GM18502 (cell line): Measurements from ENCODE around the gene NPHP1.
"Not testable (repeated sequence)": the region's sequence is repeated elsewhere in the genome, so short reads cannot be mapped to it uniquely, and the experiment has no call there.

Experiments used
- ATAC-seq: cut with Tn5 transposase; IDR thresholded peaks from one replicate; pipeline ENCODE4 v1.9.1; 2021; ENCODE audit warnings: mild to moderate bottlenecking; ENCODE audit not compliant: unreplicated experiment, poor library complexity

Gene NPHP1

DNA sequence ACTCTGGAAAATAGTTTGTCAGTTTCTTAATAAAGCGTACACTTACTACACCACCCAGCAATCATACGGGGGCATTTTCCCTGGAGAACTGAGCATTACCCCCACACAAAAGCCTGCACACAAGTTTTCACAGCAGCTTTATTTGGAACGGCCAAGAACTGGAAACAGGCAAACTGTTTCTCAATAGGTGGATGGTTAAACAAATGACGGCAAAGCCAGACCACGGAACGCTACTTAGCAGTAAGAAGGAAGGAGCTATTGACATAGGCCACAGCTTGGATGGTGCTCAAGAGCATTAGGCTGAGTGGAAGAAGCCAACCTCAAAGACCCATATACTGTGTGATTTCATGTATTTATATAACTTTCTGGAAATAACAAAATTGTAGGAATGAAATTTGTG lies 98.2 kb downstream of the NPHP1 start:
- ATAC-seq: no peak

- no peak for ATAC-seq
Observed at GRCh38 chr2:110105608-110106467, 99.0 kb downstream of the NPHP1 start.

- ATAC-seq: no peak
Observed at GRCh38 chr2:110105183-110105582, 99.6 kb downstream of the NPHP1 start.

GRCh38 chr2:110104025-110104771 lies 100.6 kb downstream of the NPHP1 start:
- ATAC-seq: no peak

GRCh38 chr2:110103061-110103961 lies 101.5 kb downstream of the NPHP1 start:
- ATAC-seq: no peak

DNA sequence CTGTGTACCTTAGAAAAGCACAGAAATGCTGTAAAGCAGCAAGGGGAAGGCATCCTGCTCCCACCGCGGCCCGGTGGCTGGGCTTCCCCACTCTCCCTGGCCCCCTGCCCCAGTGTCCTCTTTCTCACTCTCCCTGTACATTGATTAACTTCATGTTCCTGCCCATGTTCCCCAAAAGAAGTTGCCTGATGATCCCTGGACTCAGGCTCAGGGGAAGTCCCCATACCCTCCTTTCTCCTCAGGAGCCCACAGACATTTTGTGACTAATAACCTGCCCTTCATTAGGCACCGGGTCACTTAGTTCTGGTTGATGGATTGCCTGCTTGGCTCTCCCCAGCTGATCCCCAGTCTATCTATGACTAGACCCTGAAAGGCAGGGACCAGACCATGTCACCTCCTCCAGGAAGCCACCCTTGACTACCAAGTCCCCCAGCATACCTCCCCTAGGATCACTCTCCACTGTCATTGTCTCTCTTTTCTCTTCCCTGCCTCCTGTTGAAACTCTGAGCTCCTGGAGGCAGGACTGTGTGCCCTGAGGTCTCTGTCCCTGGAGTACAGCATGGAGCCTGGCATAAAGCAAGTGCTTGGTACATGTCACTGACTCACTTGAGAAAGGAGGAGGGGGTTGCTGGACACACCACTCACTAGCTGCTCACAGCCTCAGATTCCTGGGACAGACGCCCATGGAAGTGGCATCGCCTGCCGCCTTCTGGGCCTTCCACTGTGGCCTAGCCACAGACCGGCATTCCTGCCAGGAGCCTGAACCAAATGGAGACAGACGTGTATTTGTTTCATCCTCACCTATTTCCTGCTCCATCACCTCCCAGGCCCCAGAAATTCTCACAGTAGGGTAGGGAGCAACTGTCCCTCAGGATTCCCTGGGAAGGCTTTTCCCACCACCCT lies 102.7 kb downstream of the NPHP1 start:
- ATAC-seq: no peak

- no peak for ATAC-seq
Observed at GRCh38 chr2:110101280-110101844, 103.5 kb downstream of the NPHP1 start.

- ATAC-seq: not testable (repeated sequence)
Observed at GRCh38 chr2:110100880-110101279, 103.9 kb downstream of the NPHP1 start.

- no peak for ATAC-seq
Observed at GRCh38 chr2:110100480-110100879, 104.3 kb downstream of the NPHP1 start.

GRCh38 chr2:110099471-110100225 lies 105.2 kb downstream of the NPHP1 start:
- no peak for ATAC-seq

DNA sequence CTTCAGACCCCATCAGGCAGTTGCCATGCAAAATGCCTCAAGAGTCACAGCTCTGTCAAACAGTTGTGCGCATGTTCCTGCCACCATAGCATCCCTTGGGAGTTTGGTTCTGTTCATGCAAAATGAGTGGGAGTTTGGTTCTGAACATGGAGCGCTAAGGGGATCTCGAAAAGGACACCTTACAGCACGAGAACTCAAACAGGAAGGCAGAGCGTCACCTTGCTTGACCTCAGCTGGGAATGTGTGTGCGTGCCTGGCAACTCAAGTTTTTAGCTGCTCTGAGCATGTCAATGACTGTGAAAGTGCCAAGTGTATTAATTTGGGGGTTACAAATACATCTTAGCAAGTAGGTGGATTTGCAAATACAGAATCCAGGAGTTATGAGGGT lies 105.8 kb downstream of the NPHP1 start:
- no peak for ATAC-seq

DNA sequence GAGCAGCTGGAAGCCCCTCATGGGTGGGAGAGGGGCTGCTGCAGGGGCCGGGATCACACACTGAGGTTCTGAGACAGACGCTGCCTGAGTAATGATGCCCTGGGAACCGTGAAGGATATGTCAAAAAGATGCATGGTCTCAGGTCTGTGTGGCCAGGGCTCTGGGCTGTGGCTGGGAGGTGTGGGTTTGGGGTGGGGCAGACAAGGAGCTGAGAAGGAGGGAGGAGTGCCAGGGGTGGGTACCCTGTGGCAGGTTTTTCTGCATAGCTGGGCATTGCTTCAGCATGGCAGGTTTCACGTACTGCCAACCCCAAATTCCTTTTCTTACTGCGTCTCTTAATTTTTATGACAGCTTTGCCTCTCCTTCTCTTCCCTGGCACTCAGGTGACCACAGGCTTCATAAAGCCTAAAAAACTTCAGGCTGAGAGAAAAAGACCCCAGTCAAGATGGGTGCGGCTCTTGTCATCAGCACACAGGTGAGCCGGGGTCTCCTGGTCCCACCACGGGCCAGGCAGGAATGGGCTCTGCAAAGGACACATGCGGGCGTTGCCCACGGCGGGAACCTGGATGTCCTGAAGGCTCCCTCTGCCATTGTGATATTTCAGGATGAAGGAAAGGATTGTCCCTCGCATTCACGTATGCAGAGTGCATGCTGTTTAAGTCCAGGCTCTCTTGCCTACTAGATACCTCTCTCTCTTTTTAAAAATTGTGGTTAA lies 107.2 kb downstream of the NPHP1 start:
- no peak for ATAC-seq

DNA sequence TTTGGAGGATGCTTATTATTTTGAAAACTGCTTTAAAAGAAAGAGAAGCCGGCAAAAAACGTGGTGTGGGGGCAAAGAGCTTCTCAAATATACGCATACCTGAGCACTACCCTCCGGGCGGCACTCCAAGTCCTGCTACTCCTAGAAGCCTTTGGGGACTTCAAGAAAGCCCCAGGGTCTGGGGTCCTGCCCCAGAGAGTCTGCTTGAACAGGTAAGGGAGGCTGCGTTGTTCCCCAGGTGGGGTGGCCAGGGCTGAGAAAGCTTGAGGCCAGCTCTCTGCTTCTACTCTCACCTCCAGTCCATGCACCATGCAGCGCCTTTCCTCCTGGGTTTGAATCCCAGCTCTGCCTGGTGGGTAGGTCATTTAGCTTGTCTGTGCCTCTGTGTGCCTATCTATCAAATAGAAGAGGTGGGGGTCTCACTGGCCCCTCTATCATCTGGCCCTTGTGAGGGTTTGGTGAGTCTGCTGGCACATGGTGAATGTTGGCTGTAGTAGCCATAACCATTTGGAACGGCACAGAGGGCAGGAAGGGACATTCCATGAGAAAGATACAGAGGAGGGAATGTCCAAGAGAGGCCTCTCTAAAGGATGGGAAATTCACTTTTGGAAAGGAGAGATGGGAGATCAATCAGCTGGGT lies 108.7 kb downstream of the NPHP1 start:
- ATAC-seq: no peak

GRCh38 chr2:110094884-110095534 lies 109.8 kb downstream of the NPHP1 start:
- not testable (repeated sequence) for ATAC-seq

DNA sequence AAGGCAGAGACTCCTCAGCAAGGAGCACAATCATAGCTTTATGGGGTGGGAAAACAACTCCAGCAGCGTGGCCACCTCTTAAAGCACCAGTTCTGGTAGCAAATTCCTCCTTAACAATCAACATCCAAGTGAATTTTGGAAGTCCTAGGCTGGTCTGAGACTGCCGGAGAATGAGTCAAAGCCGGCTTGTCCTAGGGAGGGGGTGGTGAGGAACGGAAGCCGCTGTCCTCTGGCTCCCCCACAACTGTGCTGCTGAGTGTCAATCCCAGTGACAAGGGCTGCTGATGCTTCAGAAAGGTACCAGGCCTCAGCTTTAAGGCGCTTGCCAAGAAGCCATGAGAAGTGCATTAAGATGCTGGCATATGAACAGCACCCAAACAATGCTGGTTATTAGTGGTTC lies 110.9 kb downstream of the NPHP1 start:
- ATAC-seq: not testable (repeated sequence)

GRCh38 chr2:110090164-110090563 lies 114.6 kb downstream of the NPHP1 start:
- not testable (repeated sequence) for ATAC-seq

DNA sequence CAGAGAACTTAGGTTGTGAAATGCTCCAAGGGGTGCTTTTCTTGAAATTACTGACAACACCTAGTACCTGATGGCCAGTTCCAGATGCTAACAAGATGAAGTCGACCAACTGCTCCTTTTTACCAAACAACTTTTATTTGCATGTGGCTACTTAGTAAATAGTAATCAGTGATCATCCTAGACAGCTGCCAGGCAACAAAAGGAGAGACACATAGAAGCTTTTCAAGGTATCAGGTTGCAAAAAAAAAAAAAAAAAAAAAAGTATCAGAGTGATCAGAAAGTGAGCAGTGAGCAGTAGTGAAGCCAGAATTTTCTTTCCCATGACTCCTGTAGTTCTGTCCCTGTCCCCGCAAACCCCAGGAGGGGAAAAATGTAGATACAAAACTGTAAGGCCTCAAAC lies 121.1 kb downstream of the NPHP1 start:
- not testable (repeated sequence) for ATAC-seq
